ENCODE measurements around the gene MTF1.

Gene MTF1

DNA sequence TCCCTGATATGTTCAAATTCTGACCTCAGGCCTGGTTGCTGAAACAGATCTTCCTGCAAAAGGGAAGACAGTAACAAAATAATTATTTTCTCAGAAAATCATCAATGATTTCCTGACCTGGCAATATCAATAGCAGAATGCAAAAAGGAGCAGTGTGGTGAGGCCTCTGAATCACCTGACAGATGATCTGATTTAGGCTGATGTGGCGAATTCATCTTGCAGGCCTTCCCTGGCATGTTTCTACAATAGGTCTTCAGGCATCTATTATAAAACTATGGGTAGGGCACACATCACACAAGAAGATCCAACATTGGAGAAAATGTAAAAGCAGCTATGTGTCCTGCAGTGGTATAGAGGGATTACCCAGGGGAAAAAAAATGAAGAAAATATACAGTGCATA is 7.1 kb upstream of the MTF1 start:
- DNase-seq, result no peak

DNA sequence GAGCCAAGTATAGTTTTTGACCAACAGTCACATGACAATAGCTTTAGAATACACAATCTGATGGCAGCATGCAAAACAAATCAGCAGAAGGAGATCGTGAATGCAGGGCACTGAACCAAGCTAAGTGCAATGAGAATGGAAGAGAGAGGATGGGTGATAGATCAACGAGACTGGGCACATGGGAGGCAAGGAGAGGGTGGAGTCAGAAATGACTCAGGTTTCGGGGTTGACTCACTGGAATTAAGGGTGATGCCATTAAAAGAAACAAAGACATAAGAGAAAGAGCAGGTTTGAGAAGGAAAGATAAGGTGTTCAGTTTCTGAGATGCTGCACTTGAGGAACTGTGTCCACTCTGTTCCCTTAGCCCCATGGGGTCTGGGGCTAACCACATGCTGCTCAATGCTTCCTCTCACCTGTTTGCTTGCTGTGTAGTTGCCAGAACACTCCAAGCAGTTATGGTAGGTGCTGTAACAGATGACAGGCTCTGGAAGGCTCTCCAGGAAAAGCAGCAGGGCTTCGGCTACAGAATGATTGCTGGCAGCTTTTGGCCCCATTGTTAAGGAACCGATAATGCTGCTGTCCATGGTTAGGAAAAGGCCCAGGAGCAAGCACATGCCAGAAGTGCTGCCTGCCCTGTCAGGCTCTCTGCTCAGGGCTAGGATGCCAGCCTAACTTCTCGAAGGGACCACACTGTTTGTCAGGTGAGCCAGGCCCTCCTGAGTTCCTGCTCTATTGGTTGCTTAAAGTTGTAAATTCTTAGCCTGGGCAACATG is 6.1 kb upstream of the MTF1 start:
- DNase-seq, result no peak

- no peak for DNase-seq
Measured at GRCh38 chr1:37862330-37862729, 2.9 kb upstream of the MTF1 start.

GRCh38 chr1:37861151-37861550 is 1.8 kb upstream of the MTF1 start:
- no peak for DNase-seq

DNA sequence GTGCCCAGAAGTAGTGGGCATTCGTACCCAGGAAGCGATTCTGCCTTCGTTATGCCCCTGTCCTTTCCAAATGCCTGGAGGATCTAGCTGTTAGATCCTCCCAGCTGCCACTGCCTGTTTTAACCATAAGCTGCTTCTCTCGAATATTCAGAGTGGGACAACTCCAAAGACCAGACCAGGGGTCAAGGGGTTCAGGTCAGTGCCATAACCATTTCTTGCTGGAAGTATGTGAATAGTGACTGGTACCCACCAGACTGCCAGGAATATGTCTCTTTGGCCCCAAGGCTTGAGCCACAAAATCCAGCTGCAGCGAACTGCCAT is 914 bp upstream of the MTF1 start:
- DNase-seq, result no peak

DNA sequence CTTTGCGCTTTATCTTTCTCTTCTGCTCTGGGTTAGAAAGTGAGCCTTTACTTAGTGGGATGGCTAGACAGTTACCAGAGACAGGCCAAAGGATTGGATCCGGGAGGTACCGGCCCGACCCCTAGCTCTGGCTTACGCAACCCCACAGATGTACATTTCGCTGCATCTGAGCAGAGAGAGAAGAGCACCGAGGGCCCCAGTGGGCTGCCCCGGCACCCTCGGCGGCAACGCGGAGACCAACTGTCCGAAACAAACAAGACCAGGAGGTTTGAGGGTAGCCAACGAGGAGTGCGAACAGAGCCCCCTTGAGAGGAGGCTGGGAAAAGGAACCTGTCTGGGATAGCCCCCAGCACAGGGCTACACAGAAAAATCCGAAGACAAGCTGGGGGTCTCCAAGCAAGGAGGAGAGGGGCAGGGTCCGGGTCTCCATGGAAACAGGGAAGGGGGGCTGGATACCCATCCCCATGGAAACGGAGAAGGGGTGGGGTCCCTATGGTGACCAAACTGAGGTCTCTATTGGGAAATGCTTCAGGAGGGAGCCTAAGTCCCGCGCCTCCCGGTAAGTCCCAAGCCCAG is 373 bp downstream of the MTF1 start:
- no peak for DNase-seq

DNA sequence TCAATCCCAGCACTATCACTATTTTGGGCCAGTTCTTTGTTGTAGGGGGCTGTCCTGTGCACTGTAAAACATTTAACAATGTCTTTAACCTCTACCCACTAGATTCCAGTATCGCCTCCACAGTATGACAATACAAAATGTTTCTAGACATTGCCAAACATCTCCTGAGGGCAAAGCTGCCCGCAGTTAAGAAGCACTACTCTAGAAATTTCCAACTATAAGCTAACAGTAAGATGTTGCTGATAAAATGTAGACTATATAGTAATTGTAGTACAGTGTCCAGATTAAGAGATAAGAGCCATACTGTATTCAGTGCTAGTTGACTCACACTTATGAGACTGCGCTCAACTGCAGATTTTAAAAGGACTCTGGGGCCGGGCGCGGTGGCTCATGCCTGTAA is 5.0 kb downstream of the MTF1 start:
- no peak for DNase-seq

GRCh38 chr1:37853157-37853556 is 6.2 kb downstream of the MTF1 start:
- no peak for DNase-seq

DNA sequence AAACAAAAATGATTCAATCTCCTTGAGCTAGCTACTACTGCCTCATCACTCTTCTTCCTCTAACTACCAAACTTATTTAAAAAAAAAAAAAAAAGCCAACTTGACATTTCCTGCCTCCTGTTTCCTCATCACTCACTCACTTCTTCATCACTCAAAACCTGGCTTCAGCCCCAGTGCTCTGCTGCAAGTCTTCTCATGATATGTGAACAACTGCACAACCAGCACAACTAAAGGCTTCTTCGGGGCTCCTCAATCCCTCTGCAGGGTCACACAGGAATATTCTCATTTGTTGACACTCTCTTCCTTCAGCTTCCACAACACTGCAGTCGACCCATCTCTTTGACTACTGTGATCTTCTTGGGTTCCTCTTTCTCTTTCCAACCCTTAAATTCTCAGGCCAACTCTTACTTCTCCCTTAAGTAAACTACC is 7.6 kb downstream of the MTF1 start:
- no peak for DNase-seq

- no peak for DNase-seq
Measured at GRCh38 chr1:37851262-37851661, 8.1 kb downstream of the MTF1 start.

GRCh38 chr1:37850352-37850955 is 8.9 kb downstream of the MTF1 start:
- no peak for DNase-seq

DNA sequence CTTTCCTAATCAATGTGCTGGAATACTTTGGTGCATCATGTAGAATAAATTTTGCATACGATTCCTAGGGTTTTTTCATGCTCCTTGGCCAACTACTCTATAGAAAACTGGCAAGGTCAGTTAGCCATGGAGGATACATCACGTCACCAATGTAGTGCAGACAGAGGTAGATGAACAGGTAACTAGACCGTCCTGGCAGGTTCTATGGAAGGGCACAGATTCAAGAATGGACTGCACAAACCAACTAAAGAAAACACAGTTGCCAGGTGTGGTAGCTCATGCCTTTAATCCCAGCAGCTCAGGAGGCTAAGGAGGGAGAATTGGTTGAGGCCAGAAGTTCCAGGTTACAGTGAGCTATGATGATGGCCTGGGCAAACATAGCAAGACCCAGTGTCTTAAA is 9.9 kb downstream of the MTF1 start:
- no peak for DNase-seq

- DNase-seq, result no peak
Measured at GRCh38 chr1:37846647-37847339, 12.6 kb downstream of the MTF1 start.

DNA sequence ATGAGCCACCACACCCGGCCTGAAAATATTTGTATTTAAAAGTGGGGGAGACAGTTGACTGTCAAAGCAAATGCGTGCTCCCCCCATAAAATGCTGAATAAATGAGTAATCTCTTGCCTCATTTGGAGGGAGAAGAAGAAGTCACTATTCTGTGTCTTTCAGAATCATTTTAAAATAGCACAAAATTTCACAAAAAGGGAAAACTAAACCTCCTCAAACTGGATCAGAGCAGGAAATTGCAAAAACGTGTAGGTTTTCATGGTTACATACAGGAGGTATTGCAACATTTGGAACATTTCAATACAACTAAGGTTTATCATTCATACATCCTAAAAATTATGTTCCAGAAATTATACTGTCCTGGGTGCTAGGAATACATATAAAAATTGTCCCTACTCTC is 13.6 kb downstream of the MTF1 start:
- DNase-seq, result no peak

- no peak for DNase-seq
Measured at GRCh38 chr1:37845049-37845646, 14.2 kb downstream of the MTF1 start.

GRCh38 chr1:37844536-37844935 is 14.9 kb downstream of the MTF1 start:
- DNase-seq, result no peak

DNA sequence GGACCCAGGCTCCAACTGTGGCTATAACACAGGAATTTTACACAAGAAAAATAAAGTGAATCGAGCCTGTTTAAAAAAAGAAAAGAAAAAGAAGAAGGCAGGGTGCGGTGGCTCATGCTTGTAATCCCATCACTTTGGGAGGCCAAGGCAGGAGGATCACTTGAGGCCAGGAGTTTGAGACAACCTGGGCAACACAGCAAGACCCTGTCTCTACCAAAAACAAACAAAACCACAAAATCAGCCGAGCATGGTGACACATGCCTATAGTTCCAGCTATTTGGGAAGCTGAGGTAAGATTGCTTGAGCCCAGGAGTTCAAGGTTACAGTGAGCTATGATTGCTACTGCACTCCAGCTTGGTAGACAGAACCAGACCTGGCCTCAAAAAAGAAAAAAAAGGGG is 17.7 kb downstream of the MTF1 start:
- DNase-seq, result no peak

DNA sequence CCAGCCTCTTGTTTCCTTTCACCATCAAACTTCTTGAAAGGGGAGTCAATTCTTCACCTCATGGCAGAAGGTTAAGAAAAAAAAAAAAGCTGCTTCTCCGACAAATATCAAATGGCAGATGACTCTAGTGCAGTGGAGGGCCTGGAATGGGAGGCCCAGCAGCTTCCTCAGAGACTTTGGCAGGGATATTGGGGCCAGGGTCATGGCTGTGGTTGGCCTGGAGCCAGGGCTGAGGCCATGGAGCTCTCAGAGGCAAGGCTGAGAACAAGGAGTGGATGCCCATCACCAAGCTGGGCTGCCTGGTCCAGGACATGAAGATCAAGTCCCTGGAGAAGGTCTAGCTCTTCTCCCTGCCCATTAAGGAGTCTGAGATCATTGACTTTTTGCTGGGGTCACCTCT is 18.7 kb downstream of the MTF1 start:
- no peak for DNase-seq

DNA sequence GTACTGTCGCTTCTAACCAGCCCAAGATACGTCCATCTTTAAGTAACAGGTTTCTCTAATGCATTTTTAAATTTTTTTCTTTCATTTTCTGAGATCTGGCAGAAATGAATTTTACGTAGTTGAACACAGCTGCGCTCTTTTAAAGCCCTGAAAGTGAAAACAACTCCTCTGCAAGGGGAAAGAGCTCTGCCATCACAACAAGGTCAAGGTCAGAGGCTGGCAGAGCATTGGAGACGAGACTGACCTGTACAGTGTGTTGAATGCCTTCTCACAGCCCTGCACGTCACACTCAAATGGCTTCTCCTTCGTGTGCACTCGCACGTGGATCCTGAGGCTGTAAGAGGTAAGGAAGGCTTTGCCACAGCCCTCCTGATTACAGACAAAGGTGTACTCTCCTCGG is 19.7 kb downstream of the MTF1 start:
- DNase-seq, result no peak

GRCh38 chr1:37836788-37837187 is 22.6 kb downstream of the MTF1 start:
- DNase-seq, result no peak

- DNase-seq, result no peak
Measured at GRCh38 chr1:37831809-37832208, 27.6 kb downstream of the MTF1 start.

GRCh38 chr1:37831109-37831508 is 28.3 kb downstream of the MTF1 start:
- no peak for DNase-seq

GRCh38 chr1:37828410-37829074 is 30.9 kb downstream of the MTF1 start:
- no peak for DNase-seq

Measured in NCI-H187 (cell line).